GM12892 (cell line): ENCODE data around the gene NIPBL.

ENCODE experiments used
- POLR2A ChIP-seq: IDR thresholded peaks from 2 replicates; pipeline ENCODE4 v1.6.1; 2011; ENCODE audit warnings: low read depth, low read length, control low read depth
- POLR2AphosphoS5 ChIP-seq: IDR thresholded peaks from 2 replicates; pipeline ENCODE4 v1.6.1; 2011; ENCODE audit warnings: low read depth, low read length, control low read depth
- TAF1 ChIP-seq: IDR thresholded peaks from 2 replicates; pipeline ENCODE4 v1.6.1; 2011; ENCODE audit warnings: low read depth, mild to moderate bottlenecking, control low read depth, low read length, borderline replicate concordance

DNA sequence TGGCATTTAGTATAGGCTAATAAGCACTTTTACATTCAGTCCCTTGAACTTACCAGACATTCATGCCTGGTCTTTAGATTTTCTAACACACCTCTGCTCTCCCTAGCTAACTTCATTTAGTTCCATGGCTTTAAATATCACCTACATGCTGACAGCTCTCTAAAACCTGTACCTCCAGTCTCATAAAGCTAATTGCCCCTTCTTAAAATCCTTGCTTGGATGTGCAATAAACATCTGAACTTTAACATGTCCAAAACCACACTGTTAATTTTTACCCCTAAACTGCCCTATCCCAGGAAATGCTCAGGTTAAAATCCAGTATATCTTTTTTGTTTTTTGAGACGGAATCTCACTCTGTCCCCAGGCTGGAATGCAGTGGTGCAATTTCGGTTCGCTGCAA lies 232.8 kb downstream of the NIPBL start:
- TF ChIP-seq POLR2AphosphoS5 (no peak), POLR2A (no peak), TAF1 (no peak)
